Memory B cell (primary cell): ENCODE measurements around the gene DIDO1.

ENCODE experiments used
- ATAC-seq: fragments of 150-1000 bp; cut with Tn5 transposase; 2 replicates; pipeline ENCODE4 v1.10.0; 2021; ENCODE audit warnings: low read depth, mild to moderate bottlenecking, moderate library complexity
- DNase-seq, 2 donors: peaks; one replicate each; pipeline ENCODE4 v3.0.0; 2022; ENCODE audit warnings: low spot score in 2 of 2
- H3K27ac Mint-ChIP-seq: one replicate; pipeline ENCODE4 v1.8.0; 2022; ENCODE audit warnings: mild to moderate bottlenecking, moderate library complexity, mixed read lengths
- H3K27me3 Mint-ChIP-seq: one replicate; pipeline ENCODE4 v1.8.0; 2022; ENCODE audit warnings: mixed read lengths
- H3K36me3 Mint-ChIP-seq: one replicate; pipeline ENCODE4 v1.8.0; 2022; ENCODE audit warnings: mild to moderate bottlenecking, mixed read lengths
- H3K4me1 Mint-ChIP-seq: one replicate; pipeline ENCODE4 v1.8.0; 2022; ENCODE audit warnings: mixed read lengths
- H3K4me3 Mint-ChIP-seq: one replicate; pipeline ENCODE4 v1.8.0; 2022; ENCODE audit warnings: mild to moderate bottlenecking, moderate library complexity, mixed read lengths
- H3K9me3 Mint-ChIP-seq: one replicate; pipeline ENCODE4 v1.8.0; 2022; ENCODE audit warnings: mixed read lengths

Gene DIDO1

DNA sequence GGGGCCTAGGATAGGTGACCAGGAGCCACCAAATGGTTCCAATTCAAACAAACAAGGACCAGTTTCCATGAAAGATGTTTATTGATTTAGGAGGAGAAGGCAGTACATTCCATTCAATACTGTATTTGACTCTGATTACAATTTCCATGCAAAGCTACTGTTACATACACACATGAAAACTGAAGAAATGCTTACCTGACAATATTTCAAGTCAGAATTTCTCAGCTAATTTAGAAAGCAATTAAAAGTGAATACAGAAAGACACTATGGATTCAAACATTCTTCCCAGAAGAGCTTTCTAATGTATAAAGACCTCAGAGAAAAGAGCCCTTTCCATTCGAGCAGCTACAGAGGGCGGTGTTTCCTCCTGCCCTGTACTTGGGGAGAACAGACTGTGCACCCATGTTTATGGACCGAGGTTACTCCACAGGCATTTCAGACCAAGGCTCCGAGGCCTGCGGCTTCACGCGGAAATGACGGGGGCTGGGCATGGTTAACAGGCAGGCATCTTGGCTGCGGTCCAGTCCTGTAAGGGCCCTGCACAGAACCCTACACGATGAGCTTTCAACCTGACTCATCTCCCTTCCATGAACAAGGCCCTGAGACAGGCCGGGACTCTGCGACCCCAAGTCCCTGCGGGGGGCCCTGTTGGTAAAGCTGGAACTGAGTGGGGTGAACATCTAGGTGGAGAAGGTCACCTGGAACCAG lies 39.0 kb downstream of the DIDO1 start:
- Mint-ChIP-seq H3K27me3 (no peaks in the 10 kb centered on the region), H3K27ac (no peak overlapping the region), H3K4me1 (no peaks in the 10 kb centered on the region), H3K36me3 (peaks cover 18% of the 10 kb centered on the region), H3K9me3 (no peaks in the 10 kb centered on the region), H3K4me3 (no peak overlapping the region)
- no peak for DNase-seq
- ATAC-seq = no peak

DNA sequence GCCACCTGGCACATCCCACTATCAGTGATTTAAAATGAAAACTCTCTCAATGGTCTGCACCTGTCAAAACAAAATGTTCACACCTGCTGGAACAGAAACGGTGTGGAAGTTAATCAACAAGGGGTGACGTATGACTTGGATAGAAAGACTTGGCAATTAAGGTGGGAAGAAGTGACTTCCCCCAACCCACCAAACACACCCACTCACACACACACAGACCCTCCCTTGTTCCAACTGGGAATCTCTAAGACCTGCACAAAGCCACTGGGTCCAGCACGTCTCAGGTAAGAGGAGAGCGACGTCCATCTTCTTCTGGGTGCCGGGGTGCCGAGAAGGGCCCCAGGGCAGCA lies 39.6 kb downstream of the DIDO1 start:
- no peak for ATAC-seq

DNA sequence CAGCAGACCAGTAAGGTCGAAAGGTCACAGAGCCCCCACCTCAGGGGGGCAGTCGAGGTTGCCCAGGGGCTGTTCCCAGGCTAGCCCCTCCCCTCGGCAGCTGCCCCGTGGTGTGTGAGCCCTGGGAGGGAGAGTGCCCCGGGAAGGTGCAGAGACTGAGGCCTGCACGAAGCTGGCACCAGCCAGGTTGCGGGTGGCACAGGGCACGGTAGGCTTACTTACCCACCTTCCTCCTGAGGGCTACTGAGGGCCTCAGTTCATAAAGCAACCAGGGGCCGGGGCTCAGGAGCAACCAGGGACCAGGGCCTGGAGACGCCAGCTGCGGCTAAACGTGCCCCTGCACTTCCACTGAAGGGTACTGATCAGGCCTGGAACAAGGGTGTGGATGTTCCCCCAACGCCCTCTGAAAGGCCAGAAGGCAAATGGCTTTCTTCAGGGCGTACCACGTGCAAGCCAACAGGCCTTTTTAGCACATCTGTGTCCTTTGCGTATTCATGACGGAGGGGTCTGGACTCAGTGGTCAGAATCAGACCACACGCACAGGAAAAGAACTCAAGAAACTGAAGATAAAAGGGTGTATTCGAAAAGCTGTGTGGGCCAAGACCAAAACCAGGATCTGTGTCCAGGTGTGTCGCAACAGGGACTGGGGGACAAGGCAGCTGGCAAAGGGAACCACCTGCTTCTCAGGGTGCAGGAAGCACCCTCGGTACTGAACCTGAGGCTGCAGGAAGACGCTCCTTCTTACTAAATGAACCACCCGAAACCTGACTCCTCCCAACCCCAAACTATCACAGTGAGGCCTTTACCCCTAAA lies 40.2 kb downstream of the DIDO1 start:
- Mint-ChIP-seq H3K4me3 (no peak overlapping the region), H3K4me1 (no peaks in the 10 kb centered on the region), H3K27me3 (no peaks in the 10 kb centered on the region), H3K36me3 (peaks cover 16% of the 10 kb centered on the region), H3K27ac (no peak overlapping the region), H3K9me3 (no peaks in the 10 kb centered on the region)
- ATAC-seq (no peak), DNase-seq (no peak)

More for the DNA sequence above, 39.6 kb downstream of the DIDO1 start:
- Mint-ChIP-seq H3K4me3 (no peak overlapping the region), H3K27ac (no peak overlapping the region), H3K4me1 (no peaks in the 10 kb centered on the region), H3K27me3 (no peaks in the 10 kb centered on the region), H3K36me3 (peaks cover 15% of the 10 kb centered on the region), H3K9me3 (no peaks in the 10 kb centered on the region)
- no peak for DNase-seq

DNA sequence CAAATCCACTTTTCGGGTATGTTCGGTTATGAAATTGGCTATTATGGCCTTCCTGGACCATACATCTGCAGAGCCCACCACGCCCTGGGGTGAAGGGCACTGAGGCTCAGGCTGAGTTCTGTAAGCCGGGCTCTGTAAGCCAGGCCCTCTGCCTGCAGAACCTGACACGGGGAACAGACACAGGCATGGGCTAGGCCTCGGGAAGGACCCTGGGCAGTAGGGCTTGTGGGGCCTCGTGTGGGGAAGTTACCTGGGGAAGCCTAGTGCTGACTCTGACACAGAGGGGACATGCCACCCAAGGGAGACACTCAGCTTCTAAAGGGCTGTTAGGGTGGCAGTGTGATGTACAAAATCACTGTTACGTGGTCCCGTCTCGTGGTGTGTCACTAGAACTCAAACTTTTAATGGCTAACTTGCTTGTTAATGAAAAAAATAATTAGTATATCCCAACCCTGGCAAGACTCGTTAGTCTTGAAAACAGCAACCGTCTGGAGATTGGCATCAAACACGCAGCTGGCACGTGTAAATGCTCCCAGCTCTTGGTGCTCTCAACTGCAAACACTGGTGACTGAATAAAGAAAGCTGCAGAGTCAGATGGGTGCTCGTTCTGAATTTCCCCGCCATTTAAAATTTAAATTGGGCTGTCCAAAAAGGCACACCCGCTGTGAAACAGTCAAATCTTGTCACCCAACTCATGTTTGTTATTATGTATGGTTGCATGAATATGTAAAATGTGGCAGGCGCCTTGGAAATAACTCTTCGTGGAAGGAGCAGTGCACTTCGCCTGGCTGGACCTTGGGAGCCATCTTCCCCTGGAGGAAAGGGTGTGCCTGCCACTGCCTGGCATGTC lies 41.0 kb downstream of the DIDO1 start:
- DNase-seq = no peak
- H3K4me1 Mint-ChIP-seq = no peaks in the 10 kb centered on the region
- no peak overlapping the region for H3K27ac Mint-ChIP-seq
- no peak overlapping the region for H3K4me3 Mint-ChIP-seq
- H3K27me3 Mint-ChIP-seq = no peaks in the 10 kb centered on the region
- peaks cover 10% of the 10 kb centered on the region for H3K36me3 Mint-ChIP-seq
- ATAC-seq = no peak
- H3K9me3 Mint-ChIP-seq = no peaks in the 10 kb centered on the region

DNA sequence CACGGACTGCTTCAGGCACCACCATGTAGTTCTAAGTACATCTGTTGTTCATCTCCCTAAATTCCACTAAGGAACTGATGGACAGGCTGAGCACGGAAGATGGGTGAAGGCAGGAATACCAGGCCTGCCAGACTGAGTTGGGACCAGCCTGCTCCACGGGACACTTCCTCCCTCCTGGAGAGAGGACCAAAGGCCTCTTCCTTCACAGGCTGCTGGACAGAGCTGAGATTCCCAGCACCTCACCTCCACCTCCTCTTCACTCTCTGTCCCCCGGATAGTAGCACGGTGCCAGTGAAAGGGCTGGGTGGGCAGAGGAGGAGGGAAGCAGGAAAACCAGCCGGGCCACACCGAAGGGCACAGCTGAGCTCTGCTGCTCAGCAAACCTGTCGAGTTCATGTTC lies 41.7 kb downstream of the DIDO1 start:
- Mint-ChIP-seq H3K27me3 (no peaks in the 10 kb centered on the region), H3K36me3 (peaks cover 8% of the 10 kb centered on the region), H3K4me3 (no peak overlapping the region), H3K4me1 (no peaks in the 10 kb centered on the region), H3K27ac (no peak overlapping the region), H3K9me3 (no peaks in the 10 kb centered on the region)
- no peak for ATAC-seq
- DNase-seq = no peak

DNA sequence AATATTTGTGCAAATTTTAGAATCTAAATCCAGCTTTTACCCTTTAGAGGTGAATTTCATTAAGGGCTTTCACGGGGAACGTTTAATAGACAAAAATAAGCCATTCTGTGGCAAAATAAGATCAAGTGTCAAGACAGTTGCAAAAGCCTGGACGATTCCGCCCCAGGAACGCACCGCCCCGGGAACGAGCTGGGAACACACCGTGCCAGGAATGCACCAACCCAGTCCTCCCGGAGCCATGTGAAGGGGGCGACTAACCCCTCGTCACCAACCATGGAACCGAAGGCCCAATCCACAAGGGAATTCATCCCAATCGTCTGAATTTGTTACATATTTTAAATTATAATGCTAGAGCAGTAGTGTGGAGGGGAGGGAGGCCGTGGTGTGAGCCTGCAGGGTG lies 43.9 kb downstream of the DIDO1 start:
- Mint-ChIP-seq H3K27ac (no peak overlapping the region), H3K36me3 (peaks cover 6% of the 10 kb centered on the region), H3K4me1 (no peaks in the 10 kb centered on the region), H3K9me3 (no peaks in the 10 kb centered on the region), H3K27me3 (no peaks in the 10 kb centered on the region), H3K4me3 (no peak overlapping the region)
- ATAC-seq = no peak
- DNase-seq = no peak

DNA sequence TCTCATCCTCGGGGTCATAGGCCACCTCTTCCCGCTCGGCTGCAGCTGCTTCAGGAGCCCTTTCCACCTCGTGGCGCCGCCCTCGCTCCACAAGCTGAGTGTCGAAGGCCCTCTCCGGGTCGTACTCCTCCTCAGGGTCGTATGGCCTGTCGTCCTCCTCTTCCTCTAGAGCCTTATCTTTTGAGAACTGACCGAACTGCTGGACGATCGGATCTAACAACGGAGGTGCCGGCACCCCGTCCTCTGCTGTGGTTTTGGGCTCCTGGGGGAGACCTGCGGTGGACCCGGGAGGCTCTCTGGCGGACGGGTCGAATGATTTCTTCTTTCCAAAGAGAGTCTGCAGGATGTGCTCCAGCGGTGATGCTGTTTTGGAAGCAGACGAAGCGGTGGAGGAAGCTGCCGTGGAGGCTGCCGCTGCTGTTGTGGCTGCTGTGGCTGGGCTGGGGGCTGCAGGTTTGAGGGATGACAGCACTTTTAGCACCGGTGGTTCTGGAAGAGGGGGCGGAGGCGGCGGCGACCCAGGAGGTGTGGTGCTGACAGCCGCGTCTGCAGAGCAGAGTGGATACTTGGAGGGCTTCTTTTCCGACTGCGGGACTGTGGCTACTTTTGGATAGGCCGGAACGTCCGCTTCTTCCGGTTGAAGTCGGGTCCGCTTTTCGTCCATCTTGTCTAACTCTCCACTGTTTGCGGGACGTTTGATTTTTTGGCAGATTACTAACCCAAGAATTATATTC lies 44.5 kb downstream of the DIDO1 start:
- DNase-seq (no peak), ATAC-seq (no peak)
- peaks cover 6% of the 10 kb centered on the region for H3K36me3 Mint-ChIP-seq
- no peaks in the 10 kb centered on the region for H3K27me3 Mint-ChIP-seq
- no peak overlapping the region for H3K4me3 Mint-ChIP-seq
- no peaks in the 10 kb centered on the region for H3K9me3 Mint-ChIP-seq
- H3K27ac Mint-ChIP-seq = no peak overlapping the region
- no peaks in the 10 kb centered on the region for H3K4me1 Mint-ChIP-seq

DNA sequence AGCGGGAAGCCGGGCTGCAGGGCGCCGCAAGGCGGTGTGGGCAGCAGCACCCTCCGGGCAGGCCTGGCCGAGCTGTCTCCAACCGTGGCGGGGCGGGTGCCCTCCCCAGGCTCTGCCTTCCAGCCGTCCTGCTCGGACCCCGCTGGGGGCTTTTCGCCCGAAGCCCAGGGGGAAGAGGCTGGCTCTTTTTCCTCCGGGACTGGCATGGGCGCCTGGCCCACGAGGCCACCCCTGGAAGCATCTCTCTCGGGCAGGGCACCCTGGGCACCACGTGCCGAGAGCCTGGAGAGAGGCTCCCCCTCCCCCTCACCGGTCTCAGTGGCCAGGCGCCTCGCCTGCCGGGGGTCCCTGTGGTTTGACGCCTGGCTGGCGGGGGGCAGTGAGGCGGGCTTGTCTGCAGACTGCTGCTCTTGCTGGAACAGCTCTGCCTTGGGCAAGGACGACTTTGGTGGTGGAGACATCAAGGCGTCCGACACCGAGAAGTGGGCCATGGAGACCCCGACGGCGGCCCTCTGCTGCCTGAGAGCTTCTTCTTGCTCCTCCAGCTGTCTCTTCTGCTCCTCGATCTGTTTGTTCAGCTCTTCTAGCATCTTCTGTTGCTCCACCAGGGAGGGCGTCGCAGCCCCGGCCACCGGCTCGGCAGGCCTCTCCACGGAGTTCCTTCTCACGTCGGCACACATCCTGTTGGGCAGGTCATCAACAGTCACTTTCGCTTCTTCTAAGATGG lies 45.2 kb downstream of the DIDO1 start:
- no peaks in the 10 kb centered on the region for H3K27me3 Mint-ChIP-seq
- peaks cover 6% of the 10 kb centered on the region for H3K36me3 Mint-ChIP-seq
- DNase-seq (no peak), ATAC-seq (no peak)
- H3K4me1 Mint-ChIP-seq = no peaks in the 10 kb centered on the region
- H3K4me3 Mint-ChIP-seq = no peak overlapping the region
- no peaks in the 10 kb centered on the region for H3K9me3 Mint-ChIP-seq
- no peak overlapping the region for H3K27ac Mint-ChIP-seq

DNA sequence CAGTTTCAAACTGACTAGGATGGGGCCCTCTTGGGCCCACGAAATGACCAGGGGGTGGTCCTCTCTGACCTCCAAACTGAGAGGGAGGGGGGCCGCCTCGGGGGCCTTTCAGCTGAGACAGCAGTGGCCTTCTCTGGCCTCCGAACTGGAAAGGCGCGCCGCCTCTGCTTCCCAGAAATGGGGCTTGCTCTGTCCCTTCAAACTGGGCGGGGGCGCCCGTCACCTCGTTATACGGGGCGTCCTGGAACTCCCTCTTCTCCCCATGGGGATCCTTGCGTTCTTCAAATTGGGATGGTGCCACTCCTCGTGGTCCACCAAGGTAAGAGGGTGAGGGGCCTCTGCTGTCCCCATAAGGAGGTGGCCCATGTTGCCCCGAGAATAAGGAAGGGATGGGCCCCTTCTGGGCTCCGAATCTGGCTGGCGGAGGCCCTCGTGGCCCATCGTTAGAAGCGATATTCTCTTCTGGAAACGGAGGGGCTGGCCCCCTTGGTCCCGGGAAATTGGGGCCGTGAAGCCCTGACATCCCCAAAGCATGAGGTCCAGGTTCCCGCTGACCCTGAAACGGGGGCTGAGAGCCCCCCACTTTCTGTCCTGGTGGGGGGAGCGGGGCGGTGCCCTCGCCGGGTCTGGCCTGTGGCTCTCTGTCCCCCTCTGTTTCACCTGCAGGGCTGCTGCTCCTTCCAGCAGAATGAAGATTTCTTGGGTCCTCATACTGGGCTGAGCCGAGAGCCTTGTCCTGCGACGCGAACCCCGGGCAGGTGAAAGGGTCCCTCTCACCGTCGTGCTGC lies 46.0 kb downstream of the DIDO1 start:
- DNase-seq = no peak
- Mint-ChIP-seq H3K4me3 (no peak overlapping the region), H3K27ac (no peak overlapping the region), H3K9me3 (no peaks in the 10 kb centered on the region), H3K4me1 (peaks cover 2% of the 10 kb centered on the region), H3K27me3 (peaks cover 1% of the 10 kb centered on the region), H3K36me3 (peaks cover 6% of the 10 kb centered on the region)
- no peak for ATAC-seq

DNA sequence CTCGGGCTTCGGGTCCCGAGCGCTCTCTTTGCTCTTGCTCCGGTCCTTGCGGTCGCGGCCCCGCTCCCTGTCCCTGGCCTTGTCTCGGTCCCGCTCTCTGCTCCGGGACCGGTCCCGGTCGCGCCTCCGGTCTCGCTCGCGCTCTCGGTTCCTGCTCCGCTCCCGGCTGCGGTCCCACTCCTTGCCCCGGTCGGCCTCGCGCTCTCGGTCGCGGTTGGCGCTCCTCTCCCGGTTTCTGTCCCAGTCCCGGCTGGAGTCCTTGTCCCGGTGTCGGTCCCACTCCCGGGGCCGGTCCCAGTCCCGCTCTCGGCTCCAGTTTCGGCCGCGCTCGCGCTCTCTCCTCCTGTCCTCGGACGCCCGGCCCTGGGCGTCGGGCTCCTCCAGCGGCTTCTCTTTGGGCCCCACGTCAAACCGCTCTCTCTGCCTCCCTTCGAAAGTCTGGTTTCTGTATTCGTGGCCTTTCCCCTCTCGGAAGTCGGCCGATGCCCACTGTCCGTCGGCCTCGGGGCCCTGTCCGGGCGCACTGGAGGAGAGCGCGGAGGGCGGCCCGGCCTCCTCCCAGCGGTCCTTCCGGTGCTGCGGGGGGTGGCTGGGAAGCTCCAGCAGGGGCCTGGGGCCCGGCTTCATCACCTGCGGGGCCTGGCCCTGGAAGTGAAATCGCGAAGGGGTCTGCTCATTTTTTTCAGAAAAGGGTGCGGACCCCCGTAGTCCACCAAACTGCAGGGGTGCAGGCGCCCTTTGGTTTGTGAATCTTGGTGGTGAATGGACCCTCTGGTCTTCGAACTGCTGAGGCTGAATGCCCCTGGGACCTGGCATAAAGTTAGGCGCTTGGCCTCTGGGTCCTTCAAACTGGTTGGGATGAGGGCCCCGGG lies 46.8 kb downstream of the DIDO1 start:
- Mint-ChIP-seq H3K4me3 (no peak overlapping the region), H3K4me1 (peaks cover 2% of the 10 kb centered on the region), H3K27me3 (peaks cover 2% of the 10 kb centered on the region), H3K27ac (no peak overlapping the region), H3K9me3 (no peaks in the 10 kb centered on the region), H3K36me3 (peaks cover 6% of the 10 kb centered on the region)
- DNase-seq (no peak), ATAC-seq (no peak)

DNA sequence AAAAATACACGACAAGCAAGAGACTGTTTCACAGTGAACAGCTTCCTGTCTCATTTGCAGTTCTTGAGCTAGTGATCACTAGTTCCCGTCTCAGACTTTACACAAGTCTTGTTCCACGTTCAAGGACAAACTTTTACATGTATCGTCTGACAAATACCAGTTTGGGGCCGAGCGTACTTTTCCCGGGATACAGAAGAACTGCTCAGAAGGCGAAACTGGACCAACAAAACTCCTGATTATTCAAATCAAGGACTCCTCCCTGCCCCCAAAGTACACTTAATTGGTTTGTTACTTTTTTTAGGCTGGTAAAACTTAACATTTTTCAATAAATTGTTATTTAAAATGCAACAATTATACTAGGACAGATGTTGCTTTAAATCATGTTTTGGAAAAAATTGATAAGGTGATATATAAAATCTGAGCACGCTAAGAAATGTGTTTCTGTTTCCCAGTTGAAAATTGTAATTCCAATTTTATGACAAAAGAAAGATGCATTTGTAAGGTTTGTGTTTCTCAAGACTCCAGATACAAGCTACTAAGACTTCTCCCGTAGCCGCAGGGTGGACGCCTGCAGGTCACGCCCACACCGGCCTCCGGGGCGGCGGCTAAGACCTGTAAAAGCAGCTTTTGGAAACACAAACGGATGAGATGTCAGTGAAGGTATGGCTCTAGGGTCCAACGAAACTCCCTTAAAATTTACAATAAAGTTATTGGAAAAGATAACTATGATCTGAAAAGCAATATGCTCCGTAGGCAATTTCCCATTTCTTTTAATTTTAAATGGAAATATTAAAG lies 47.9 kb downstream of the DIDO1 start:
- Mint-ChIP-seq H3K36me3 (peaks cover 6% of the 10 kb centered on the region), H3K9me3 (no peaks in the 10 kb centered on the region), H3K4me1 (peaks cover 5% of the 10 kb centered on the region), H3K4me3 (no peak overlapping the region), H3K27ac (peak overlapping the region; percentile 45), H3K27me3 (peaks cover 4% of the 10 kb centered on the region)
- ATAC-seq = no peak
- DNase-seq = no peak
